ENCODE results near the gene PLCB2. TPM values are rescaled to one million over a fixed set of nuclear protein-coding genes. Genes with fewer than 3 reads are reported as not detected.
A peak's percentile ranks its signal among the peaks of the same experiment; 100 is the strongest.

The PLCB2 gene
- total RNA-seq, 1 donor from 2014 or later, result 0.56 TPM

DNA sequence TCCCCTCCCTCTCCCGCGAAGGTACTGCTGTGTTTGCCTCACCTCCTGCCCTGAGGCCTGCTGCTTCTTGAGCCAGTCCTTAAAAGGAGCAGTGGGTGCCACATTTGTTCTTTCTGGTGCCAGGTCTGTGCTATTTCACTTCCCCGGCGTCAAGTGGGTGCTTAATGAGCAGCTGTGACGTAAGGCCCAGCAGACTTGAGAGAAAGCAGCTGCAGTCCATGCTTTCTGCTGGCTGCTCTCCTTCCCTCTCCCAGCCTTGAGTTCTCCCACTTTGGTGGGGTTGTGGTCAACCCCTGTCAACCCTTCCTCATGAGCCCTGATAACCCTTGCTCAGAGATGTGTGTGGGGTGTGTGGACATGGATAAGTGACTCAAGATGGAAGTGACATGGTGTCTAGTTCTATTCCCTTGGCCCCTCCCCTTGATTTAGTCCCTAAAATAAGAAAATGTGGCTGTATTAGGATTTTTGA is 22.7 kb upstream of the PLCB2 start:
- Histone ChIP-seq H3K4me1 (peaks cover 32% of the 10 kb centered on the region), H3K27me3 (peaks cover 44% of the 10 kb centered on the region), H3K4me2 (no peak overlapping the region), H2AFZ (replicated peaks) (no peak overlapping the region), H3K4me3 (no peak overlapping the region), H3K79me2 (ENCODE audit: low read depth) (no peaks in the 10 kb centered on the region), H4K20me1 (ENCODE audit: low read depth) (peaks cover 33% of the 10 kb centered on the region), H3K36me3 (no peaks in the 10 kb centered on the region), H3K27ac (no peak overlapping the region), H3K9me3 (ENCODE audit: low read depth) (no peaks in the 10 kb centered on the region), H3K9ac (no peak overlapping the region), H3F3A (ENCODE audit: low read depth) (peaks cover 31% of the 10 kb centered on the region)
- Mint-ChIP-seq H3K27ac (no peak overlapping the region), H3K4me3 (no peak overlapping the region), H3K4me1 (peaks cover 61% of the 10 kb centered on the region), H3K36me3 (peaks cover 2% of the 10 kb centered on the region), H3K9me3 (no peaks in the 10 kb centered on the region), H3K27me3 (ENCODE audit: insufficient read depth, low read depth) (peaks cover 2% of the 10 kb centered on the region)
- DNase-seq (ENCODE audit: low spot score), result no peak
- TF ChIP-seq EZH2 (IDR thresholded peaks at IDR 0.05) (no peak), EZH2phosphoT487 (IDR thresholded peaks at IDR 0.05) (no peak)
- TF ChIP-seq, protein P1, sequence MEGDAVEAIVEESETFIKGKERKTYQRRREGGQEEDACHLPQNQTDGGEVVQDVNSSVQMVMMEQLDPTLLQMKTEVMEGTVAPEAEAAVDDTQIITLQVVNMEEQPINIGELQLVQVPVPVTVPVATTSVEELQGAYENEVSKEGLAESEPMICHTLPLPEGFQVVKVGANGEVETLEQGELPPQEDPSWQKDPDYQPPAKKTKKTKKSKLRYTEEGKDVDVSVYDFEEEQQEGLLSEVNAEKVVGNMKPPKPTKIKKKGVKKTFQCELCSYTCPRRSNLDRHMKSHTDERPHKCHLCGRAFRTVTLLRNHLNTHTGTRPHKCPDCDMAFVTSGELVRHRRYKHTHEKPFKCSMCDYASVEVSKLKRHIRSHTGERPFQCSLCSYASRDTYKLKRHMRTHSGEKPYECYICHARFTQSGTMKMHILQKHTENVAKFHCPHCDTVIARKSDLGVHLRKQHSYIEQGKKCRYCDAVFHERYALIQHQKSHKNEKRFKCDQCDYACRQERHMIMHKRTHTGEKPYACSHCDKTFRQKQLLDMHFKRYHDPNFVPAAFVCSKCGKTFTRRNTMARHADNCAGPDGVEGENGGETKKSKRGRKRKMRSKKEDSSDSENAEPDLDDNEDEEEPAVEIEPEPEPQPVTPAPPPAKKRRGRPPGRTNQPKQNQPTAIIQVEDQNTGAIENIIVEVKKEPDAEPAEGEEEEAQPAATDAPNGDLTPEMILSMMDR (IDR thresholded peaks at IDR 0.05), result no peak

DNA sequence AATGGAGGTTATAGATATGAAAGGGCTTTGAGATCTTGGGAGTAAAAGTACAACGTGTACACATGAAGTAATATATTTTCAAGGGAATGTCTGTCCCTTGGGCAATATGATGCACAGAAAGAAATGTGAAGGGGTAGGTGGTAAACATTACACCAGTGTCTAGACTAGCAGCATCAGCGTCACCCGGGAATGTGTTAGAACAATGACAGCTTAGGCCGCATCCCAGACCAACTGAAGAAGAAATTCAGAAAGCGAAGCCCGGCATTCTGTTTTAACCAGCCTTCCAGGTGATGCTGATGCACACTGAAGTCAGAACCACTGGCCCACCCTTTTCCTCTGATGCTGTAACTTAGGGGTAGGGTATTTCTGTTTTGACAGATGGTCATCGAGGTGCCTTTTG is 22.1 kb upstream of the PLCB2 start:
- Histone ChIP-seq H3K36me3 (no peaks in the 10 kb centered on the region), H2AFZ (replicated peaks) (no peak overlapping the region), H4K20me1 (ENCODE audit: low read depth) (peaks cover 38% of the 10 kb centered on the region), H3K27ac (no peak overlapping the region), H3K27me3 (peaks cover 47% of the 10 kb centered on the region), H3K79me2 (ENCODE audit: low read depth) (no peaks in the 10 kb centered on the region), H3F3A (ENCODE audit: low read depth) (peaks cover 37% of the 10 kb centered on the region), H3K4me3 (no peak overlapping the region), H3K9me3 (ENCODE audit: low read depth) (no peaks in the 10 kb centered on the region), H3K9ac (no peak overlapping the region), H3K4me1 (peaks cover 38% of the 10 kb centered on the region), H3K4me2 (no peak overlapping the region)
- Mint-ChIP-seq H3K36me3 (peaks cover 7% of the 10 kb centered on the region), H3K27ac (no peak overlapping the region), H3K27me3 (ENCODE audit: insufficient read depth, low read depth) (peaks cover 5% of the 10 kb centered on the region), H3K4me3 (no peak overlapping the region), H3K4me1 (peaks cover 67% of the 10 kb centered on the region), H3K9me3 (no peaks in the 10 kb centered on the region)
- TF ChIP-seq EZH2phosphoT487 (IDR thresholded peaks at IDR 0.05) (no peak), EZH2 (IDR thresholded peaks at IDR 0.05) (no peak)
- TF ChIP-seq, protein P1 (IDR thresholded peaks at IDR 0.05), result no peak
- no peak for DNase-seq (ENCODE audit: low spot score)

DNA sequence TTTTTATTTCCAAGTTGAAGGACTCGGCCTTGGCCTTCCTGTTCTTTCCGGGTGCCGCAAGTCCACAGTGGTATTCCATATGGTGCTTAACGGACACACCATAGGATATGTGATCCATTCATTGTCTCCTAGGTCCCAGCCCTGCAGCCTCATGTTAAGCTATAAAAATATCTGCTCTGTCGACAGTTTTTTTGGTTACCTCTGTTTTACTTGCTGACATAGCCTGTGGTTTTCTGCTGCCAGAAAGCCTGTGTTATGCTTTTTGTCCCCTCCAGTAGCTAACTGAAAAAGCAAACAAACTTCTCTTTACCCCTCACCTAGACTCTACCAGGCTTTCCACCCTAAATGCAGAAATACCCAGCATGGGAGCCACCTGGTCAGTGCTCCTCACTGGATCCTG is 21.0 kb upstream of the PLCB2 start:
- Mint-ChIP-seq H3K27ac (no peak overlapping the region), H3K27me3 (ENCODE audit: insufficient read depth, low read depth) (peaks cover 7% of the 10 kb centered on the region), H3K36me3 (peaks cover 7% of the 10 kb centered on the region), H3K9me3 (no peaks in the 10 kb centered on the region), H3K4me1 (peaks cover 62% of the 10 kb centered on the region), H3K4me3 (peak overlapping the region; percentile 27)
- Histone ChIP-seq H3K4me1 (peaks cover 43% of the 10 kb centered on the region), H3K9me3 (ENCODE audit: low read depth) (no peaks in the 10 kb centered on the region), H3K79me2 (ENCODE audit: low read depth) (no peaks in the 10 kb centered on the region), H3K4me3 (no peak overlapping the region), H4K20me1 (ENCODE audit: low read depth) (peaks cover 41% of the 10 kb centered on the region), H2AFZ (replicated peaks) (no peak overlapping the region), H3K27ac (no peak overlapping the region), H3K36me3 (no peaks in the 10 kb centered on the region), H3K27me3 (peaks cover 57% of the 10 kb centered on the region), H3F3A (ENCODE audit: low read depth) (peaks cover 38% of the 10 kb centered on the region), H3K9ac (no peak overlapping the region), H3K4me2 (peak overlapping the region; percentile 68)
- TF ChIP-seq EZH2 (IDR thresholded peaks at IDR 0.05), result no peak
- TF ChIP-seq, protein P1 (IDR thresholded peaks at IDR 0.05), result no peak
- TF ChIP-seq EZH2phosphoT487 (IDR thresholded peaks at IDR 0.05), result no peak
- DNase-seq (ENCODE audit: low spot score), result no peak

Measured in neural progenitor cell (in vitro differentiated cells).